SKM-1 treated with dmso at 0.1 percent for 144 hours (cell line): ENCODE measurements around the gene EIF4B.
"Not testable (repeated sequence)": the region's sequence is repeated elsewhere in the genome, so short reads cannot be mapped to it uniquely, and the experiment has no call there.

Source experiments
- DNase-seq: peaks from one replicate; lab custom pipeline; 2025; ENCODE audit not compliant: unreplicated experiment; lab: John Stamatoyannopoulos, UW

The EIF4B gene, protein sequence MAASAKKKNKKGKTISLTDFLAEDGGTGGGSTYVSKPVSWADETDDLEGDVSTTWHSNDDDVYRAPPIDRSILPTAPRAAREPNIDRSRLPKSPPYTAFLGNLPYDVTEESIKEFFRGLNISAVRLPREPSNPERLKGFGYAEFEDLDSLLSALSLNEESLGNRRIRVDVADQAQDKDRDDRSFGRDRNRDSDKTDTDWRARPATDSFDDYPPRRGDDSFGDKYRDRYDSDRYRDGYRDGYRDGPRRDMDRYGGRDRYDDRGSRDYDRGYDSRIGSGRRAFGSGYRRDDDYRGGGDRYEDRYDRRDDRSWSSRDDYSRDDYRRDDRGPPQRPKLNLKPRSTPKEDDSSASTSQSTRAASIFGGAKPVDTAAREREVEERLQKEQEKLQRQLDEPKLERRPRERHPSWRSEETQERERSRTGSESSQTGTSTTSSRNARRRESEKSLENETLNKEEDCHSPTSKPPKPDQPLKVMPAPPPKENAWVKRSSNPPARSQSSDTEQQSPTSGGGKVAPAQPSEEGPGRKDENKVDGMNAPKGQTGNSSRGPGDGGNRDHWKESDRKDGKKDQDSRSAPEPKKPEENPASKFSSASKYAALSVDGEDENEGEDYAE

GRCh38 chr12:53005986-53006809, at the start of gene EIF4B:
Gene EIF4B (plus strand): TSS chr12:53006456. CDS start chr12:53006484, 28 bp downstream.
- DNase-seq: peak; percentile 92

DNA sequence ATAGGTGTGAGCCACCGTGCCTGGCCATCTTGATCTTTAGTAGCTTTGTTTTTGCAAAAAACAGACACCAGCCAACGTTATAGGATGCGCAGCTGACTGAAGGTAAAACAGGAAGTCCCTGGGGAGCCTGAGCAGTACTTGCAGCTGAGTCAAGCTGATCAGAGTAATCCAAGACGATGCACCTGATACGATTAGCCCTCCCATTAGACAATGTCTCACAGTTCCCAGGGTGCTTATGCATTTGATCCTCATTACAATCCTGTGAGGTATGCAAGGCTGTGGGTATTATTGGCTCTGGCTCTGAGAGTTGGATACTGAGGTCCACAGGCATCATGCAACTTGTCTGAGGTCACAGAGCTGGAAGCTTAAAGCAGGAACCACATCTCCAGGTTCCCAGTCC, 49.3 kb upstream of the EIF4B start:
- DNase-seq: no peak

DNA sequence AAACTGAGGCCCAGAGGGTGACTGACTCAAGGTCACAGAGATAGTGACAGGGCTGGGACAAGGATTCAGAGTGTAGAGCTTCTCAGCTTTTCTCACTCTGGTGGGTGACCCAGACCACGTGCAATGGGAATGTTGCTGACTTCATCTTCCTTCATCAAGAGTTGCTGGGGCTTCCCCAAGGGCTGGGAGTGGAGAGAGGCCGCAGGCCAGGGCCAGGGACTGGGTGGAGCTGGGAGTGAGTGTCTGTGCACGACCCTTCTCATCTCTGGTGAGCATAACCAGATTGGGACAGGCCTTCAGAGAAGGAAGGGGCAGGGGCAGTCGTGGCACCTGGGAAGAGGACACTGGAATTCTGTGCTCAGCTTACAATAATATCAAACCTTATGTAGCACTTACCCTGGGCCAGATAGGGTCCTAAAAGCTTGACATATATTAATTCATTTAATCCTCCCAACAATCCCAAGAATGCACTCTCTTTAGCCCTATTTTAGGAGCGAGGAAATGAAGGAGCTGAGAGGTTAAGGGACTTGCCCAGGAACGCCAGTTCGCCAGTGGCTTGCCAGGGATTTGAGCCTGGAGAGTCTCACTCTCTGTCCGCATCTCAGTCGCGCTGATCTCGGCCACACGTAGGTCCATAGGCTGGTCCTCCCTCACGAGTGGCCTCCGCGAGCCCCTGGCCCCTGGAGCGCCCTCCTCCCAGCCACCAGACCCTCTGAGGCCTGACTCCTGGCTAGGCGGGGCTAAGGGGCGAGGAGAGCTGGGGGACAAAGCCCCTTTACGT, 41.5 kb upstream of the EIF4B start:
- no peak for DNase-seq

GRCh38 chr12:52965337-52965731, 40.9 kb upstream of the EIF4B start:
- DNase-seq: no peak

GRCh38 chr12:52969166-52969795, 37.0 kb upstream of the EIF4B start:
- no peak for DNase-seq

DNA sequence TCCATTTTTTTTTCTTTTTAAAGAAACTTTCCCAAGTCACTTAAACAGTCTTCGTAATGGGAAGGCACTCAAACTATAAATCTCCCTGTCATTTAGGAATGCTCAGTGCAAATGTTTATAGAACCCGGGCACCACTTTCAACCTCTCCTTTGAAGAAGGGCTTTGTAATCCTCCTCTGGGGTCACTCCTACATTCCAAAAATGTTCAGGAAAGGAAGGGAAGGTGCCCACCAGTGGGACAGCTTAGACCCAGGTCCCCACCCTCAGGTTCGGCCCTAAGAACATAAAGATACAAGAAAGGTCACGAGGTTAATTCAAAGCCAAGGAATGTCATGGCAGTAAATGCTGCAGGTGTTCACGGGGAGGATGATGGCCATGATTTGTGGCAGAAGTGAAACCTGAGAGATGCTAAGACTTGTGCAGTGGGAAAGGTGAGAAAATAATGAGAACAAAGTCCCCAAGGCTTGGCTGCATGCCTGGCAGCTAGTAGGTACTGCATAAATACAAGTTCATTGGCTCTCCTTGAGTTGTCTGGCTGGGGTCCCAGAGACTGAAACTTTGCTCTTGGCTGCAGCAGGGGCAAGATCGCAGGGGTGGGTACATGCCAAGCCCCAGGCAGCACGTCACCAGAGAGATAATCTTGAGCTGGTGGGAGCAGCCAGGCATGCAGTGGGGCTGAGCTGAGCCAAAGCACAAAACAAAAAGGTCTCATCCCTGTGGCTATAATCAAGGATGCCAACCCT, 36.3 kb upstream of the EIF4B start:
- DNase-seq: no peak

GRCh38 chr12:52971679-52972329, 34.5 kb upstream of the EIF4B start:
- DNase-seq: no peak

DNA sequence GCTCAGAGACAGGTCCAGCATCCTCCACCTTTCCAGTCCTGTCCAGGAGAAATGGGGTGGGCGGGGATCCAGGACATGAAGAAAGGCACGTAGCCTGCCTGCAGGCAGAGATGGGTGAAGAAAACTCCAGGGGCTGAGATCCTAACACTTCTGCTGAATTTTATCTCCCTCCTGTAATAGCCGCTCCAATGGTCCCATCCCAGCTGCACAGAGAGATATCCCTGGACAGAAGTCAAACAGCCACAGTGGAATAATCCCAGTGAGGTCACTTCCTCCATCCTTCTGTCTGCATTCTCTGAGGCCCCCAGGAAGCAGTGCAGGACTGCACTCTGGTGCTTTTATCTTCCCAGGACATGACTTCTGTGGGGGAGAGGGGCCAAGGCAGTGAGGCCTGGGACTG, 31.1 kb upstream of the EIF4B start:
- no peak for DNase-seq

- DNase-seq: no peak
These were observed 30.3 kb upstream of the EIF4B start for GRCh38 chr12:52975820-52976573.

GRCh38 chr12:52976574-52977071, 29.6 kb upstream of the EIF4B start:
- no peak for DNase-seq

DNA sequence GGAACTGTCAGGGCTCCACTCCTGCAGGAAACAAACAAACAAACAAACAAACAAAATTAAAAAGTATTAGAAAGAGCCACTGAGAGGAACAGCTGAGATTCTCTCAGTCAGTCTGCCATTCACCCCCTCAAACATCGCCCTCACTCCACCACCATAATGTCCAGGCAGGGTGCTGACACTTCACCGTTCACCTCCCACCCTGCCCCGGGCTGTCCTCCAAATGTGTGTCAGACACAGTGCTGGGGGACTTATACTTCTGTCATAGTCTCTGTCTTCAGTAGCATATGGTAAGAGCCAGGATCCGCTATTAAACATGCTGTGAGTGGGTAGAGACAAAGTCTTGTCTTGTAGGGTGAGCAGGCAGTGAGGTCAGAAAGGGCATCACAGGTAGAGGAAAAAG, 29.1 kb upstream of the EIF4B start:
- DNase-seq: no peak

GRCh38 chr12:52980096-52980649, 26.1 kb upstream of the EIF4B start:
- DNase-seq: no peak

DNA sequence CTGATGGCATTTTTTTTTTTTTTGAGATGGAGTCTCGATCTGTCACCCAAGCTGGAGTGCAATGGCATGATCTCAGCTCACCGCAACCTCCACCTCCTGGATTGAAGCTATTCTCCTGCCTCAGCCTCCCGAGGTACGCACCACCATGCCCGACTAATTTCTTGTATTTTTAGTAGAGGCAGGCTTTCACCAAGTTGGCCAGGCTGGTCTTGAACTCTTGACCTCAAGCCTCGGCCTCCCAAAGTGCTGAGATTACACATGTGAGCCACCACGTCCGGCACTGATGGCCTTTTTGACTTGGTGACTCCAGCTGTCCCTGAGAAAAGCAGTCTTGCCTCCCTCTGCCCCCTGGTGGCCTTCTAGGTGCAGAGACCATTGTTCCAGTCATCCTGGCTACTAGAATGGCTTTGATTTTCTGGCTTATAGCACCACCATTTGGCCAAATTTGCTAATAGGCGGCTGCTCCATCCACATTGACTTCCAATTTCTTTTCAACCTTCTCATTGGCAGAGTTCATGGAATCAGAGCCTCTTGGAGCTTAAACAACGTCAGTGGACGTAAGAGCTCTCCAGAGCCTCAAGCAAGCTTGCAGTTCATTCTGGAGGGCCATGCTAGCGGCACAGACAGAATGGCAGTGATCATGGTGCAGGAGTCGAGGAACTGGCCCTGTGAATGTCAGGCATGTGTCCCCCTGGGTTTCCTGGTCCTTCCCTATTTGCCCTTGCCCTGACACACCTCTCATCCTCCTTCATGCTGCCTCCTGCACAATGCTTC, 25.4 kb upstream of the EIF4B start:
- peak; percentile 66 for DNase-seq

GRCh38 chr12:52984136-52984535, 22.1 kb upstream of the EIF4B start:
- DNase-seq: no peak

DNA sequence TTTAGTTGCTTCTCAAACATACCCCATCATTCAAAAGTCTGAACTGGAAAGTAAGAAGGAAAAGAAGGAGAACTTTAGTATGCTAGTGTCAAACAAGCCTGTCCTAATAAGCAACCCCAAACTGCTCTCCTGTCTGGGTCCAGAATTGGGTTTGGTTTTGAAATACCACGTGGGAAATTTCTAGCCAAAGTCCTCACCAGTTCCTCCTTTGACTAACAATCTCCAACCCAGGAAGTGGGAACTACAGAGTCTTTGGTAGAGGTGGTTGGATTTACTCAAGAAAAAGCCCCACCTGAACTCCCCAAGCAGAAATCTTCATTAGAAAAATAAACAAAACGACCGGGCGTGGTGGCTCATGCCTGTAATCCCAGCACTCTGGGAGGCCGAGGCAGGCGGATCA, 17.4 kb upstream of the EIF4B start:
- no peak for DNase-seq

DNA sequence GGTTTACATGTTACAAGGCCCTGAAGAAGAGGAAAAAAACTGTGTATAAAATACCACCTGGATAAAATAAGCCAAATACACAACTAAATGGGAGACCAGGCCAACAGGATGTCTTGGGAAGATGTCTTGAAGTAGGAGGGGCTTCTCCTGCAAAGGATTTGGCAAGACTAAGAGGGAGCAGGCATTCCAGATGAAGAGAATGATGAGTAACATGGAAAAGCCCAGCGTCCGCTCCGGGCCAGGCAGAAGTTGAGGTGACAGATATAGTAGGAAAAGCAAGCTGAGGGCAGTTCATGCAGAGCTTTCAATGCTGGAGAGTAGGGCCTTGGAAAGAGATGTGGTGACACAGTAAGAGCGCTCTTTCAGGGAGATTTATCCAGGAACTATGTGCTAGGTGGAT, 16.1 kb upstream of the EIF4B start:
- no peak for DNase-seq

- not testable (repeated sequence) for DNase-seq
These were observed 14.0 kb upstream of the EIF4B start for GRCh38 chr12:52992240-52992639.
